ENCODE measurements around the gene KXD1.

DNA sequence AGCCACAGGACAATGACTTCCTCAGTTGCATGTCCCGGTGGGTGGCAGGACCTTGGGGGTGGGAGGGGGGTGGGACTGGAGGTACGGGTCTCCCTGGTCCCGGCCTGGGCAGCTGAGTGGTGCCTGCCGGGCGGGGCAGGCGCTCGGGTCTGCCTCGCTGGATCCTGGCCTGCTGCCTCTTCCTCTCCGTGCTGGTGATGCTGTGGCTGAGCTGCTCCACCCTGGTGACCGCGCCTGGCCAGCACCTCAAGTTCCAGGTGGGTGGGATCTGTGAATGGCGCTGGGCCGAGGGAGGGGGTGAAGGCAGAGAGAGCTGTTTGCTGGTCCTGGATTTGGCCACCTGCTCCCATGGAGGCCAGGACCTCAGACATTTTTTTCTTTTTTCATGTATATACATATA lies 60.6 kb downstream of the KXD1 start:
- TF ChIP-seq, protein P1, sequence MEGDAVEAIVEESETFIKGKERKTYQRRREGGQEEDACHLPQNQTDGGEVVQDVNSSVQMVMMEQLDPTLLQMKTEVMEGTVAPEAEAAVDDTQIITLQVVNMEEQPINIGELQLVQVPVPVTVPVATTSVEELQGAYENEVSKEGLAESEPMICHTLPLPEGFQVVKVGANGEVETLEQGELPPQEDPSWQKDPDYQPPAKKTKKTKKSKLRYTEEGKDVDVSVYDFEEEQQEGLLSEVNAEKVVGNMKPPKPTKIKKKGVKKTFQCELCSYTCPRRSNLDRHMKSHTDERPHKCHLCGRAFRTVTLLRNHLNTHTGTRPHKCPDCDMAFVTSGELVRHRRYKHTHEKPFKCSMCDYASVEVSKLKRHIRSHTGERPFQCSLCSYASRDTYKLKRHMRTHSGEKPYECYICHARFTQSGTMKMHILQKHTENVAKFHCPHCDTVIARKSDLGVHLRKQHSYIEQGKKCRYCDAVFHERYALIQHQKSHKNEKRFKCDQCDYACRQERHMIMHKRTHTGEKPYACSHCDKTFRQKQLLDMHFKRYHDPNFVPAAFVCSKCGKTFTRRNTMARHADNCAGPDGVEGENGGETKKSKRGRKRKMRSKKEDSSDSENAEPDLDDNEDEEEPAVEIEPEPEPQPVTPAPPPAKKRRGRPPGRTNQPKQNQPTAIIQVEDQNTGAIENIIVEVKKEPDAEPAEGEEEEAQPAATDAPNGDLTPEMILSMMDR (conservative IDR thresholded peaks at IDR 0.05): no peak
- no peak for TF ChIP-seq ZFX (IDR thresholded peaks at IDR 0.05)

All from C4-2B (cell line).